ENCODE results near the gene FNDC8. TPM values are rescaled to one million over a fixed set of nuclear protein-coding genes. Genes with fewer than 3 reads are reported as not detected.
"Not testable (repeated sequence)": the region's sequence is repeated elsewhere in the genome, so short reads cannot be mapped to it uniquely, and the experiment has no call there.

Gene FNDC8
- polyA plus RNA-seq, 2 of the 4 experiments (the other 2 are of a cell fraction) = not detected

DNA sequence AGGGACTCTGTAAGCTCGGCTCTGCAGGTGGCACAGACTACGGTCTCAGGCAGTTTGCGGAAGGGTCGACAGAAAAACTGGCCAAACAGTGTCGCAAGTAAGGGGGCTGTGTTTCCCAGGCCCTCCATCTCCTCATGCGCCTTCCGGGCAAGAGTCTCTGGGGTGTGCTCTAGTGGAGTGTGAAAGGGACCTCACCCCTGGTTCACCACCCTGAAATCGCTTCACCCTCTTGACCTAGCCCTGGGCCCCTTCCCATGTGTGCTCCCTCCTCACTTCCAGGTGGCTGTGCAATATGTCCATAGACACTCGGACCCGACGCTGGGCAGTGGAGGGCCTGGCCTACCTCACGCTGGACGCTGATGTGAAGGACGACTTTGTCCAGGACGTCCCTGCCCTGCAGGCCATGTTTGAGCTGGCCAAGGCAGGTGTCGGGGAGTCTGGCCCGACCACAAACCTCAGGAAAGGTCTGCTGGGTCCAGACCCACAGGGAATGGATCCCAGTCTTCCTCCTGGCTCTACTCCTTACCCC is 48.5 kb downstream of the FNDC8 start:
- CTCF ChIA-PET = interaction anchor here (0.5 to 13.9 kb wide), 10 partner anchors 7 to 578 kb away, joined by 3 to 308 read pairs (median 5); partner anchors contain the start of gene SLFN12L
- 70% methylated on average over 17 of the region's 17 CpGs for WGBS (ENCODE audit: missing lambda C conversion rate)

DNA sequence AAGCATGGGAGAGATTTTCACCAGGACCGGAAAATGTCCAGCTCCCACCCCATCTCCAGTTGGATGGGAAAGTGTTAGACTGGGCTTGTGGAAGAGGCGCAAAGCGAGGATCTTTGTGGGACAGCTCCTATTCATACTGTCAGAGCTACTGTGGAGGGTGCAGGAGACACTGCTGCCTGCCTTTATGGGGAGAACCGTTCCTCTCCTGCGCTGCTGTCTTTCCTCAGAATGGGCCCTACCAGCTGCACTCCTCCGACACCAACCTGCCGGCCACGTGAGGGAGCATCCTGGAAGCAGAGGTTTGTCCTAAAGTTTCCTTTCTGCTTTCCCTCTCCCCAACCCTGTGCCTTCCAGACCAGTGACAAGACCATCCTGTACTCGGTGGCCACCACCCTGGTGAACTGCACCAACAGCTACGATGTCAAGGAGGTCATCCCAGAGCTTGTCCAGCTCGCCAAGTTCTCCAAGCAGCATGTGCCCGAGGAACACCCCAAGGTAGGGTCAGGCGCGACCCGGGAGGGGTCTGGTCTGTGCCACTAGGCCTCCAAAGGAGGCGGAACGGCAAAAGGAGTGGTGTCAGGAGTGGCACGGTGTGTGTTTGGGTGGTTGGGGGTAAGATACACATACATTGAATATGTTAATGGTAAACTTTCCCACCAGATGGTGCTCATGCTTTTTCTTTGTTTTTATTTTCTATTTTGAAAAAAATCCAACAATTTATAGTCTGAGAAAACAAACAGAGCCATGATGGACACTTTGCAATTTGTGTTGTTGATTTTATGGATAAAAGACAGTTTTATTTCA is 49.8 kb downstream of the FNDC8 start:
- 54% methylated on average over 18 of the region's 18 CpGs for WGBS (ENCODE audit: missing lambda C conversion rate)
- peak; percentile 37 to 49 for DNase-seq (ENCODE audit: low read depth in 1 of 2, low spot score in 1 of 2)
- Histone ChIP-seq H3K4me2 (no peak overlapping the region), H3K4me3 (no peak overlapping the region), H3K27ac (no peak overlapping the region), H3K9me3 (no peaks in the 10 kb centered on the region), H3K4me1 (peaks cover 6% of the 10 kb centered on the region; the same call in 2 of the 3 replicates)
- no peak for TF ChIP-seq KDM5A (IDR thresholded peaks at IDR 0.05)
- peak; percentile 94 for TF ChIP-seq SMC3 (IDR thresholded peaks at IDR 0.05)
- no peak for TF ChIP-seq HOXA7 (CRISPR knock-in tag; IDR thresholded peaks at IDR 0.05)
- TF ChIP-seq, protein P1, sequence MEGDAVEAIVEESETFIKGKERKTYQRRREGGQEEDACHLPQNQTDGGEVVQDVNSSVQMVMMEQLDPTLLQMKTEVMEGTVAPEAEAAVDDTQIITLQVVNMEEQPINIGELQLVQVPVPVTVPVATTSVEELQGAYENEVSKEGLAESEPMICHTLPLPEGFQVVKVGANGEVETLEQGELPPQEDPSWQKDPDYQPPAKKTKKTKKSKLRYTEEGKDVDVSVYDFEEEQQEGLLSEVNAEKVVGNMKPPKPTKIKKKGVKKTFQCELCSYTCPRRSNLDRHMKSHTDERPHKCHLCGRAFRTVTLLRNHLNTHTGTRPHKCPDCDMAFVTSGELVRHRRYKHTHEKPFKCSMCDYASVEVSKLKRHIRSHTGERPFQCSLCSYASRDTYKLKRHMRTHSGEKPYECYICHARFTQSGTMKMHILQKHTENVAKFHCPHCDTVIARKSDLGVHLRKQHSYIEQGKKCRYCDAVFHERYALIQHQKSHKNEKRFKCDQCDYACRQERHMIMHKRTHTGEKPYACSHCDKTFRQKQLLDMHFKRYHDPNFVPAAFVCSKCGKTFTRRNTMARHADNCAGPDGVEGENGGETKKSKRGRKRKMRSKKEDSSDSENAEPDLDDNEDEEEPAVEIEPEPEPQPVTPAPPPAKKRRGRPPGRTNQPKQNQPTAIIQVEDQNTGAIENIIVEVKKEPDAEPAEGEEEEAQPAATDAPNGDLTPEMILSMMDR (IDR thresholded peaks at IDR 0.05) = peak; percentile 81
- peak; percentile 75 to 89 for TF ChIP-seq RAD21 (conservative IDR thresholded peaks at IDR 0.05 in 1 of 2, IDR thresholded peaks at IDR 0.05 in 1 of 2)
- peak; percentile 36 for FAIRE-seq
- peak; percentile 67 to 79; a peak in 5 of 6 replicates for ATAC-seq
- POLR2A ChIA-PET = interaction anchor here (0.7 to 0.9 kb wide), 3 partner anchors 72 to 368 kb away, joined by 3 to 5 read pairs (median 3); partner anchors contain the start of gene SLFN5
- CTCF ChIA-PET = interaction anchor here (0.6 to 13.9 kb wide), 18 partner anchors 9 to 576 kb away, joined by 3 to 308 read pairs (median 4); partner anchors contain the start of genes SLFN12L and SLFN5

More for the DNA sequence above, 48.5 kb downstream of the FNDC8 start:
- FAIRE-seq (no peak), DNase-seq (ENCODE audit: low read depth in 1 of 2, low spot score in 1 of 2) (no peak), ATAC-seq (no peak)
- Histone ChIP-seq H3K4me3 (no peak overlapping the region), H3K27ac (no peak overlapping the region), H3K9me3 (no peaks in the 10 kb centered on the region), H3K4me2 (no peak overlapping the region), H3K4me1 (peaks cover 6% of the 10 kb centered on the region; the same call in 2 of the 3 replicates)
- POLR2A ChIA-PET = no interaction called here
- TF ChIP-seq KDM1A (IDR thresholded peaks at IDR 0.05; ENCODE audit: low read depth) = no peak
- TF ChIP-seq ESRRA (IDR thresholded peaks at IDR 0.05; ENCODE audit: borderline replicate concordance, low read length) = no peak
- TF ChIP-seq, protein P2, sequence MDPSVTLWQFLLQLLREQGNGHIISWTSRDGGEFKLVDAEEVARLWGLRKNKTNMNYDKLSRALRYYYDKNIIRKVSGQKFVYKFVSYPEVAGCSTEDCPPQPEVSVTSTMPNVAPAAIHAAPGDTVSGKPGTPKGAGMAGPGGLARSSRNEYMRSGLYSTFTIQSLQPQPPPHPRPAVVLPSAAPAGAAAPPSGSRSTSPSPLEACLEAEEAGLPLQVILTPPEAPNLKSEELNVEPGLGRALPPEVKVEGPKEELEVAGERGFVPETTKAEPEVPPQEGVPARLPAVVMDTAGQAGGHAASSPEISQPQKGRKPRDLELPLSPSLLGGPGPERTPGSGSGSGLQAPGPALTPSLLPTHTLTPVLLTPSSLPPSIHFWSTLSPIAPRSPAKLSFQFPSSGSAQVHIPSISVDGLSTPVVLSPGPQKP (IDR thresholded peaks at IDR 0.05; ENCODE audit: low read depth, low read length) = no peak
- no peak for TF ChIP-seq JUN (IDR thresholded peaks at IDR 0.05)
- no peak for TF ChIP-seq RARB (CRISPR knock-in tag; IDR thresholded peaks at IDR 0.05)
- TF ChIP-seq, protein P3, sequence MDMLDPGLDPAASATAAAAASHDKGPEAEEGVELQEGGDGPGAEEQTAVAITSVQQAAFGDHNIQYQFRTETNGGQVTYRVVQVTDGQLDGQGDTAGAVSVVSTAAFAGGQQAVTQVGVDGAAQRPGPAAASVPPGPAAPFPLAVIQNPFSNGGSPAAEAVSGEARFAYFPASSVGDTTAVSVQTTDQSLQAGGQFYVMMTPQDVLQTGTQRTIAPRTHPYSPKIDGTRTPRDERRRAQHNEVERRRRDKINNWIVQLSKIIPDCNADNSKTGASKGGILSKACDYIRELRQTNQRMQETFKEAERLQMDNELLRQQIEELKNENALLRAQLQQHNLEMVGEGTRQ (IDR thresholded peaks at IDR 0.05) = no peak
- no peak for TF ChIP-seq NR3C1 (IDR thresholded peaks at IDR 0.05)

DNA sequence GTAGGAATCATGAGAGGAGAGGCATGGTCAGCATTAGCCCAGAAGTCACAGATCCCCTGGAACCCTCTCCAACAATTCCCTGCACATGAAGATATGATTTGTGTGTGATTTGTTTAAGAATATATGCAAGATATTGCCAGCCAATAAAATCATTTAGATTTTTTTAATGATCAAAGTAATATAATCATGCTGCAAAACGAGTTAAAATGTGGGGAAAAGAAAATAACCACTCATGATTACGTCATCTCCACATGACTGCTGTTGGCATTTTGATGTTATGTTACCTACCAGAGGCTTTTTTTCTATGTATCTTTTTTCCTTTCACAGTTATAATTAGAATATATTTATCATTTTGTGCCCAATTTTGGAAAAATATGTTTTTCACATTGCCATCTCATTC is 50.4 kb downstream of the FNDC8 start:
- POLR2A ChIA-PET = no interaction called here
- Histone ChIP-seq H3K9me3 (no peaks in the 10 kb centered on the region), H3K27ac (no peak overlapping the region), H3K4me1 (peaks cover 6% of the 10 kb centered on the region; the same call in 2 of the 3 replicates), H3K4me2 (no peak overlapping the region), H3K4me3 (no peak overlapping the region)
- DNase-seq (ENCODE audit: low read depth in 1 of 2, low spot score in 1 of 2) (no peak), FAIRE-seq (peak; percentile 43), ATAC-seq (peak in 1 of 2 experiments; percentile 30; a peak in 2 of 6 replicates)
- TF ChIP-seq RAD21 (conservative IDR thresholded peaks at IDR 0.05 in 1 of 2, IDR thresholded peaks at IDR 0.05 in 1 of 2) (0 out of 5 replicates have a peak, but pooled peaks of 1 of the 2 experiments have one; percentile 2), KDM5A (IDR thresholded peaks at IDR 0.05) (no peak), ESRRA (IDR thresholded peaks at IDR 0.05; ENCODE audit: borderline replicate concordance, low read length) (no peak), CEBPB (IDR thresholded peaks at IDR 0.05) (peak in 1 of 2 experiments; percentile 39; a peak in 1 of 4 replicates), NPAS2 (CRISPR knock-in tag; IDR thresholded peaks at IDR 0.05; ENCODE audit: borderline replicate concordance) (no peak), RARB (CRISPR knock-in tag; IDR thresholded peaks at IDR 0.05) (no peak), NR3C1 (IDR thresholded peaks at IDR 0.05) (no peak)
- TF ChIP-seq, protein P4, sequence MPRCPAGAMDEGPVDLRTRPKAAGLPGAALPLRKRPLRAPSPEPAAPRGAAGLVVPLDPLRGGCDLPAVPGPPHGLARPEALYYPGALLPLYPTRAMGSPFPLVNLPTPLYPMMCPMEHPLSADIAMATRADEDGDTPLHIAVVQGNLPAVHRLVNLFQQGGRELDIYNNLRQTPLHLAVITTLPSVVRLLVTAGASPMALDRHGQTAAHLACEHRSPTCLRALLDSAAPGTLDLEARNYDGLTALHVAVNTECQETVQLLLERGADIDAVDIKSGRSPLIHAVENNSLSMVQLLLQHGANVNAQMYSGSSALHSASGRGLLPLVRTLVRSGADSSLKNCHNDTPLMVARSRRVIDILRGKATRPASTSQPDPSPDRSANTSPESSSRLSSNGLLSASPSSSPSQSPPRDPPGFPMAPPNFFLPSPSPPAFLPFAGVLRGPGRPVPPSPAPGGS (IDR thresholded peaks at IDR 0.05) = no peak
- CTCF ChIA-PET = interaction anchor here (0.7 to 13.9 kb wide), 6 partner anchors 31 to 576 kb away, joined by 3 to 308 read pairs (median 6); partner anchors contain the start of gene SLFN12L
- 55% methylated on average over 2 of the region's 2 CpGs for WGBS (ENCODE audit: missing lambda C conversion rate)

DNA sequence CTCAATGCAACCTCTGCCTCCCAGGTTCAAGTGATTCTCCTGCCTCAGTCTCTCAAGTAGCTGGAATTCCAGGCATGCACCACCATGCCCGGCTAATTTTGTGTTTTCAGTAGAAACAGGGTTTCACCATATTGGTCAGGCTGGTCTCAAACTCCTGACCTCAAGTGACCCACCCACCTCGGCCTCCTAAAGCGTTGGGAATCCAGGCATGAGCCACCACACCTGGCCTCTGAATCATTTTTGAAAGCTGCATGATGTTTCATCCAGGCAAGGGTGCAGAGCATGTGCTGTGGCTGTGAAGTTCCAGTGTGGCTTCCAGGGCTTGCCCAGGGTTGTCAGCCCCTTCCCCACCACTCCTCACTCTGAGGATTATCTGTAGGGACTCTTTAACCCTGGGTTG is 50.9 kb downstream of the FNDC8 start:
- not testable (repeated sequence) for H3K4me2 ChIP-seq; H3K4me1 ChIP-seq; H3K9me3 ChIP-seq; FAIRE-seq; DNase-seq (ENCODE audit: low read depth in 1 of 2, low spot score in 1 of 2); H3K27ac ChIP-seq; ATAC-seq; H3K4me3 ChIP-seq
- CTCF ChIA-PET = interaction anchor here (0.7 to 13.9 kb wide), 5 partner anchors 28 to 576 kb away, joined by 3 to 308 read pairs (median 4); partner anchors contain the start of gene SLFN12L
- 83% methylated on average over 3 of the region's 3 CpGs for WGBS (ENCODE audit: missing lambda C conversion rate)
- POLR2A ChIA-PET = interaction anchor here (0.6 kb wide), 1 partner anchor 476 kb away, joined by 3 read pairs; no protein-coding TSS in a partner anchor

Data from A549 (cell line).